Mesothelial cell of epicardium (in vitro differentiated cells): ENCODE results near the gene FNBP1. TPM values are rescaled to one million over a fixed set of nuclear protein-coding genes. Genes with fewer than 3 reads are reported as not detected.

Experiments
- DNase-seq, 2 experiments: peaks; one replicate each; pipeline ENCODE4 v3.0.0; 2021; ENCODE audit warnings: low spot score in 2 of 2; ENCODE audit not compliant: unreplicated experiment in 2 of 2
- H3K27ac Mint-ChIP-seq: 2 replicates; pipeline ENCODE4 v1.8.0; 2021; ENCODE audit warnings: mixed read lengths
- H3K27me3 Mint-ChIP-seq: 2 replicates; pipeline ENCODE4 v1.8.0; 2021; ENCODE audit warnings: low read depth, mixed read lengths
- H3K36me3 Mint-ChIP-seq: 2 replicates; pipeline ENCODE4 v1.8.0; 2021; ENCODE audit warnings: mixed read lengths
- H3K4me1 Mint-ChIP-seq: 2 replicates; pipeline ENCODE4 v1.8.0; 2021; ENCODE audit warnings: mixed read lengths
- H3K4me3 Mint-ChIP-seq: 2 replicates; pipeline ENCODE4 v1.8.0; 2021; ENCODE audit warnings: mild to moderate bottlenecking, moderate library complexity, mixed read lengths
- H3K9me3 Mint-ChIP-seq: 2 replicates; pipeline ENCODE4 v1.8.0; 2021; ENCODE audit warnings: mixed read lengths
- total RNA-seq: library from RNA; stranded (reverse); gene quantifications from 3 replicates; pipeline ENCODE4 v1.2.1, GENCODE V29; 2021
- TF ChIP-seq, protein P1 (sequence below): fragments of 200-600 bp; sonication (generic); IDR thresholded peaks from one replicate; pipeline ENCODE4 v1.5.0; 2021; ENCODE audit warnings: antibody characterized with exemption; ENCODE audit not compliant: unreplicated experiment

Gene FNBP1
- total RNA-seq, 1 donor from 2014 or later = 52.4 TPM

DNA sequence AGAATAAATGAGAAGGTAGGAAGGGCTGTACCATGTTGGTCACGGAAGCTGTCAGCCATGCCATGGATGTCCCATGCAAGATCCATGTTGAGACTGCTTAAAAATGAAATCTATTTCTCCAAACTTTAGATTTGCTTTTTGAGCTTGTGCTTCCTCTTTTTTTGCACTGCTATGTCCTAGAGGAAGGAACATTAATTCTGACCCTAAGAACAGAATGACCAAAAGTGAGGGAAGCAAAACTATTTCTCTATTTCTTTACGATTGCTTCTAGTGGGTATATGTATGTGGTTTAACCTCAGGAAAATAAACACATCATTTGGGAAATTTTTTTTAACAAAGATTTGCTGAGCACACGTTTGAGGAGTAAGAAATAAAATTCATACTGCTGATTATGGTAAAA is 123.1 kb downstream of the FNBP1 start:
- peaks cover 19% of the 10 kb centered on the region for H3K36me3 Mint-ChIP-seq
- H3K4me1 Mint-ChIP-seq = no peaks in the 10 kb centered on the region
- no peak for DNase-seq
- no peak overlapping the region for H3K27ac Mint-ChIP-seq
- no peaks in the 10 kb centered on the region for H3K27me3 Mint-ChIP-seq
- no peaks in the 10 kb centered on the region for H3K9me3 Mint-ChIP-seq
- H3K4me3 Mint-ChIP-seq = no peak overlapping the region
- TF ChIP-seq, protein P1, sequence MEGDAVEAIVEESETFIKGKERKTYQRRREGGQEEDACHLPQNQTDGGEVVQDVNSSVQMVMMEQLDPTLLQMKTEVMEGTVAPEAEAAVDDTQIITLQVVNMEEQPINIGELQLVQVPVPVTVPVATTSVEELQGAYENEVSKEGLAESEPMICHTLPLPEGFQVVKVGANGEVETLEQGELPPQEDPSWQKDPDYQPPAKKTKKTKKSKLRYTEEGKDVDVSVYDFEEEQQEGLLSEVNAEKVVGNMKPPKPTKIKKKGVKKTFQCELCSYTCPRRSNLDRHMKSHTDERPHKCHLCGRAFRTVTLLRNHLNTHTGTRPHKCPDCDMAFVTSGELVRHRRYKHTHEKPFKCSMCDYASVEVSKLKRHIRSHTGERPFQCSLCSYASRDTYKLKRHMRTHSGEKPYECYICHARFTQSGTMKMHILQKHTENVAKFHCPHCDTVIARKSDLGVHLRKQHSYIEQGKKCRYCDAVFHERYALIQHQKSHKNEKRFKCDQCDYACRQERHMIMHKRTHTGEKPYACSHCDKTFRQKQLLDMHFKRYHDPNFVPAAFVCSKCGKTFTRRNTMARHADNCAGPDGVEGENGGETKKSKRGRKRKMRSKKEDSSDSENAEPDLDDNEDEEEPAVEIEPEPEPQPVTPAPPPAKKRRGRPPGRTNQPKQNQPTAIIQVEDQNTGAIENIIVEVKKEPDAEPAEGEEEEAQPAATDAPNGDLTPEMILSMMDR = no peak

DNA sequence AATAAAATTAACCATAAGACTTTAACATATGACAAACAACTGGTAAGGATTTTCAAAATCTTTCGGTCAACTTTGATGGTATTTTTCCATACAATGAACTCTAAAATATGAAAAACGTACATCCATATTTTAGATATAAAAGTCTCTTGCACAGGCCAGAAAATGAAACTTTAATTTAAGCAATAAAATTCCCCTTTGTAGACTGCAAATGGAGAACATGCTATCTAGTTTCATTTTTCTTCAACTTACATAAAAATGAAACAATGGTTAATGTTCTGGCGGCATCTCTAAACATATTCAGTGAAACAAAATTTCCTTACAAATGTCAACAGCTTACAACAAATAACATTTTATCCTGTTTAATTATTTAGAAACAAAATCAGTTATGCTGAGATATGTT is 123.7 kb downstream of the FNBP1 start:
- Mint-ChIP-seq H3K4me3 (no peak overlapping the region), H3K36me3 (peaks cover 13% of the 10 kb centered on the region), H3K27ac (no peak overlapping the region), H3K27me3 (no peaks in the 10 kb centered on the region), H3K9me3 (no peaks in the 10 kb centered on the region), H3K4me1 (no peaks in the 10 kb centered on the region)
- TF ChIP-seq, protein P1 = no peak
- DNase-seq = no peak

DNA sequence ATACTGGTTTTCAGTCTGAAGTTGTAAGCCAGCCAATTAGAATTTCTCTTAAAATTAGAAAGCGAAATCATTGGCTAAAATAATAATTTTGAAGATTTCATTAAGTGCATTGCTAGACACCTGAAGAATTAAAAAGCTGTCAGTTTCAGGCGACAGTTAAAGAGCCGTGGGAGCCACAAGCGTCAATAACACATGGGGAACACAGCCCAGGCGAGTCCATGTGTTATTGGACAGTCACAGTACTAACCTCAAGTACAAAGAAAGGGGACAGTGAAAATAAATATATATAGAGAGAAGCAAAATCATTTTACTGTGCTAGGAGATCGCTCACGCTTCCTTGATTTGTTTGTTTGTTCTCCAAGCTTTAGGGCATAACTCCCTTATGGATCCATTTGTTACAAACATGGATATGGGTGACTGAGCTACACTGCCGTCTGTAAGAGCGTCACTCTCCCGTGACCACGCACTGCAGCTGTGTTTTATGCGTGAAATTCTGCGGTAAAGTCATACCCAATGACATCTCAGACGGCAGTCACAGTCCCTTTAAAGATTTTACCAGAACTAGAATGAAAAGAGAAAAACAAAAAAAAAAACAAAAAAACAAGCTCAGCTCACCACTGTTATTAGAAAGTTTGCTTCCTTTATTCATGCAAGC is 124.6 kb downstream of the FNBP1 start:
- DNase-seq = no peak
- H3K4me1 Mint-ChIP-seq = no peaks in the 10 kb centered on the region
- TF ChIP-seq, protein P1 = no peak
- H3K4me3 Mint-ChIP-seq = no peak overlapping the region
- H3K9me3 Mint-ChIP-seq = no peaks in the 10 kb centered on the region
- H3K36me3 Mint-ChIP-seq = peaks cover 7% of the 10 kb centered on the region
- no peaks in the 10 kb centered on the region for H3K27me3 Mint-ChIP-seq
- peak overlapping the region; percentile 17 for H3K27ac Mint-ChIP-seq

DNA sequence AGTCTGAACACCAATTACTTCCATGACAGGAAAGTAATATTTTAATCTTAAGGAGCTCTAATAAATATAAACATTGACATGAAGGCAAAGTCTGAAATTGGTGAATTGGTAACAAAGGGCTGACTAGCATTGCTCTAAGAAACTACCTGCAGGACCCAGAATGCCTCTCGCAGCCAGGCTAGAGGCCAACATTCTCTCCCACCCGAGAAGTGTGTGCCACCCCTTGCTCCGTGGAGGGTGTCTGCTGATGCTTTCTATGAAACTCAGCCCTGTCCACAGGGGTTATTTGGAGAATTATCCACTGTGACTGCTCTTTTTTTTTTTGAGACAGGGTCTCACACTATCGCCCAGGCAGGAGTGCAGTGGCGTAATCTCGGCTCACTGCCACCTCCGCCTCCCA is 126.3 kb downstream of the FNBP1 start:
- no peaks in the 10 kb centered on the region for H3K9me3 Mint-ChIP-seq
- no peaks in the 10 kb centered on the region for H3K4me1 Mint-ChIP-seq
- no peaks in the 10 kb centered on the region for H3K27me3 Mint-ChIP-seq
- no peak overlapping the region for H3K27ac Mint-ChIP-seq
- DNase-seq = no peak
- H3K36me3 Mint-ChIP-seq = peaks cover 5% of the 10 kb centered on the region
- TF ChIP-seq, protein P1 = no peak
- no peak overlapping the region for H3K4me3 Mint-ChIP-seq

DNA sequence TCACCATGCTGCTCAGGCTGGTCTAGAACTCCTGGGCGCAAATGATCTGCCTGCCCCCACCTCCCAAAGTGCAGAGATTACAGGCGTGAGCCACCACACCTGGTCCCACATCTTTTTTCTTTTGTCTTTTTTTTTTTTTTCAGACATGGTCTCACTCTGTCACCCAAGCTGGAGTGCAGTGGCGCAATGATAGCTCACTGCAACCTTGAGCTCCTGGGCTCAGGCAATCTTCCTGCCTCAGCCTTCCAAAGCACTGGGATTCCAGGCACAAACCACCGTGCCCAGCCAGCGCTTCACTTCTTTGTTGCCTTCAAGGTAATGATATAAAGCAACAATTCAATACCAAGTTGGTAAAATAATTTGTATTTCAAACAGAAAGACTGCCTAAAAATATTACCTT is 128.9 kb downstream of the FNBP1 start:
- Mint-ChIP-seq H3K4me3 (no peak overlapping the region), H3K4me1 (peaks cover 15% of the 10 kb centered on the region), H3K27ac (no peak overlapping the region), H3K9me3 (no peaks in the 10 kb centered on the region), H3K27me3 (no peaks in the 10 kb centered on the region), H3K36me3 (peaks cover 5% of the 10 kb centered on the region)
- no peak for DNase-seq
- TF ChIP-seq, protein P1 = no peak
